Upper lobe of left lung (tissue), 6 donors: ENCODE measurements around the gene NUP210. TPM values are rescaled to one million over a fixed set of nuclear protein-coding genes. Genes with fewer than 3 reads are reported as not detected.

ENCODE experiments used
- ATAC-seq, 2 donors: fragments of 200-7000 bp; cut with Tn5 transposase; one replicate each; pipeline ENCODE4 v1.9.1; 2022; ENCODE audit warnings: mild to moderate bottlenecking in 2 of 2, moderate library complexity in 2 of 2; ENCODE audit not compliant: low FRiP score in 2 of 2
- DNase-seq, 2 donors: peaks; one replicate each; pipeline ENCODE4 v3.0.0-alpha.2; 2019 to 2020
- H3K27ac ChIP-seq, 4 donors: fragments of 200-600 bp; sonication (generic); one replicate each; pipeline ENCODE4 v1.5.1; 2016 to 2019
- H3K27me3 ChIP-seq, 4 donors: fragments of 200-600 bp; sonication (generic); one replicate each; pipeline ENCODE4 v1.5.1; 2017 to 2019
- H3K36me3 ChIP-seq, 4 donors: fragments of 200-600 bp; sonication (generic); one replicate each; pipeline ENCODE4 v1.5.1; 2016 to 2019
- H3K4me1 ChIP-seq, 4 donors: fragments of 200-600 bp; sonication (generic); one replicate each; pipeline ENCODE4 v1.5.1; 2018 to 2019
- H3K4me3 ChIP-seq, 4 donors: fragments of 200-600 bp; sonication (generic); one replicate each; pipeline ENCODE4 v1.5.1; 2017 to 2019; ENCODE audit warnings: mild to moderate bottlenecking in 2 of 4, moderate library complexity in 1 of 4
- H3K9me3 ChIP-seq, 4 donors: fragments of 200-600 bp; sonication (generic); one replicate each; pipeline ENCODE4 v1.5.1; 2018 to 2019
- CTCF ChIP-seq, 6 experiments: fragments of 450-650 bp in 4 of 6; fragments of 200-600 bp in 2 of 6; sonication (generic) in 2 of 6; IDR thresholded peaks; one replicate each; pipeline ENCODE4 v1.5.1; 2016 to 2019; ENCODE audit warnings: antibody characterized with exemption in 6 of 6
- EP300 ChIP-seq, 4 donors: sonication (generic); formaldehyde crosslinking; IDR thresholded peaks; one replicate each; pipeline ENCODE4 v1.5.1; 2017; ENCODE audit warnings: antibody characterized with exemption in 4 of 4, control low read depth in 2 of 4
- POLR2A ChIP-seq, 4 donors: fragments of 450-650 bp; IDR thresholded peaks; one replicate each; pipeline ENCODE4 v1.5.1; 2016 to 2017; ENCODE audit warnings: antibody characterized with exemption in 4 of 4, mild to moderate bottlenecking in 2 of 4
- POLR2AphosphoS5 ChIP-seq, 2 donors: sonication (generic); formaldehyde crosslinking; IDR thresholded peaks; one replicate each; pipeline ENCODE4 v1.5.1; 2017; ENCODE audit warnings: antibody characterized with exemption in 2 of 2
- WGBS, 2 donors: methylation state at CpG; one replicate each; pipeline ENCODE4 v1.1.5; 2017 to 2018; 5-methylcytosine and 5-hydroxymethylcytosine counted together
- total RNA-seq, 6 donors: library from RNA; depleted of rRNA in 4 of 6; stranded (reverse); fragments of >200 nt in 4 of 6; gene quantifications; one replicate each; pipeline versions ENCODE4 v1.1.0 to v1.2.1, GENCODE V29; 2016 to 2021
- donor health status: DM: no; HTN: no; CAD: no; lungs with moderate emphysema.
- donor health status: DM: no; HTN: yes; CAD: no; lungs with severe emphysema.

NUP210 gene
- total RNA-seq, 6 donors from 2014 or later: 14.6 to 23.0 (median 20.8) TPM

- TF ChIP-seq POLR2A (IDR thresholded peaks at IDR 0.05) (no peak), CTCF (IDR thresholded peaks at IDR 0.05) (no peak), POLR2AphosphoS5 (IDR thresholded peaks at IDR 0.05) (no peak), EP300 (IDR thresholded peaks at IDR 0.05) (no peak)
- no peak overlapping the region for H3K27ac ChIP-seq
- H3K36me3 ChIP-seq: peaks cover 0 to 13% (median 3%) of the 10 kb centered on the region in 4 donors
- DNase-seq (no peak), ATAC-seq (no peak)
- no peaks in the 10 kb centered on the region for H3K27me3 ChIP-seq
- WGBS, 2 donors: 84 to 90% methylated on average over 7 to 13 of the region's 13 CpGs
- H3K9me3 ChIP-seq: no peaks in the 10 kb centered on the region
- H3K4me3 ChIP-seq: no peak overlapping the region
- no peaks in the 10 kb centered on the region for H3K4me1 ChIP-seq
Measured at GRCh38 chr3:13400114-13400673, 19.9 kb downstream of the NUP210 start.

DNA sequence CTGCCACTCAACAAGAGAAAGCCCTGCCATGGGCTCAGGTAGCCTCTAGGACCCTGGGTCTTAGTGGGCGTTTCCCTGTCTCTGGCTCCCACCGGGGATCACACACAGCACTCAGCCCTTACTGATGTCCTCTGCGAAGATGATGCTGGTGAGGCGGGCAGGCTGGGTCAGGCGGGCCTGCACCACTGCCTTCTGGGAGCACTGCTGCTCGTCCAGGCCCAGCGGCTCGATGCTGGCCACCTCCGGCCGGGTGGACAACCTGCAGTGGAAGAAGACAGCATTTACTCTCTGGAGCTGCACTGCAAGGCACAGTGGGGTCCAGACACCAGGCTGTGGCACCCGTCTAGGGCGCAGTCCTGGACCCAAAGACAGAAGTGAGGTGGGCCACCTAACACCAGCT is 20.5 kb downstream of the NUP210 start:
- Histone ChIP-seq H3K27ac (no peak overlapping the region), H3K9me3 (no peaks in the 10 kb centered on the region), H3K4me1 (no peaks in the 10 kb centered on the region), H3K27me3 (no peaks in the 10 kb centered on the region), H3K36me3 (peaks cover 0 to 17% (median 3%) of the 10 kb centered on the region in 4 donors), H3K4me3 (no peak overlapping the region)
- 96 to 100% methylated on average over 1 to 10 of the region's 12 CpGs for WGBS, 2 donors
- TF ChIP-seq POLR2AphosphoS5 (IDR thresholded peaks at IDR 0.05): no peak
- no peak for TF ChIP-seq CTCF (IDR thresholded peaks at IDR 0.05)
- TF ChIP-seq POLR2A (IDR thresholded peaks at IDR 0.05): no peak
- no peak for TF ChIP-seq EP300 (IDR thresholded peaks at IDR 0.05)
- peak in 1 of 2 donors; percentile 15 for ATAC-seq
- peak in 1 of 2 donors; percentile 76 for DNase-seq

GRCh38 chr3:13397316-13397715 is 22.8 kb downstream of the NUP210 start:
- no peak for DNase-seq

GRCh38 chr3:13394363-13394762 is 25.8 kb downstream of the NUP210 start:
- Histone ChIP-seq H3K4me3 (no peak overlapping the region), H3K27ac (no peak overlapping the region), H3K36me3 (peaks cover 0 to 31% (median 12%) of the 10 kb centered on the region in 4 donors), H3K27me3 (no peaks in the 10 kb centered on the region), H3K9me3 (no peaks in the 10 kb centered on the region), H3K4me1 (no peaks in the 10 kb centered on the region)
- WGBS, 2 donors: 38 to 68% methylated on average over 2 to 4 of the region's 4 CpGs
- TF ChIP-seq CTCF (IDR thresholded peaks at IDR 0.05) (no peak), POLR2A (IDR thresholded peaks at IDR 0.05) (no peak), EP300 (IDR thresholded peaks at IDR 0.05) (no peak), POLR2AphosphoS5 (IDR thresholded peaks at IDR 0.05) (no peak)
- DNase-seq: no peak
- ATAC-seq: no peak

More at GRCh38 chr3:13397316-13397715, 22.8 kb downstream of the NUP210 start:
- no peak overlapping the region for H3K27ac ChIP-seq
- no peaks in the 10 kb centered on the region for H3K4me1 ChIP-seq
- no peak overlapping the region for H3K4me3 ChIP-seq
- H3K9me3 ChIP-seq: no peaks in the 10 kb centered on the region
- peaks cover 0 to 17% (median 6%) of the 10 kb centered on the region in 4 donors for H3K36me3 ChIP-seq
- TF ChIP-seq POLR2A (IDR thresholded peaks at IDR 0.05) (no peak), EP300 (IDR thresholded peaks at IDR 0.05) (no peak), POLR2AphosphoS5 (IDR thresholded peaks at IDR 0.05) (no peak), CTCF (IDR thresholded peaks at IDR 0.05) (no peak)
- 93 to 95% methylated on average over 8 of the region's 8 CpGs for WGBS, 2 donors
- H3K27me3 ChIP-seq: no peaks in the 10 kb centered on the region
- no peak for ATAC-seq
